NK-92 (cell line): ENCODE data around the gene ETV5.

Experiments
- DNase-seq: peaks from one replicate; lab custom pipeline; 2025; ENCODE audit not compliant: unreplicated experiment; lab: John Stamatoyannopoulos, UW

The ETV5 gene

DNA sequence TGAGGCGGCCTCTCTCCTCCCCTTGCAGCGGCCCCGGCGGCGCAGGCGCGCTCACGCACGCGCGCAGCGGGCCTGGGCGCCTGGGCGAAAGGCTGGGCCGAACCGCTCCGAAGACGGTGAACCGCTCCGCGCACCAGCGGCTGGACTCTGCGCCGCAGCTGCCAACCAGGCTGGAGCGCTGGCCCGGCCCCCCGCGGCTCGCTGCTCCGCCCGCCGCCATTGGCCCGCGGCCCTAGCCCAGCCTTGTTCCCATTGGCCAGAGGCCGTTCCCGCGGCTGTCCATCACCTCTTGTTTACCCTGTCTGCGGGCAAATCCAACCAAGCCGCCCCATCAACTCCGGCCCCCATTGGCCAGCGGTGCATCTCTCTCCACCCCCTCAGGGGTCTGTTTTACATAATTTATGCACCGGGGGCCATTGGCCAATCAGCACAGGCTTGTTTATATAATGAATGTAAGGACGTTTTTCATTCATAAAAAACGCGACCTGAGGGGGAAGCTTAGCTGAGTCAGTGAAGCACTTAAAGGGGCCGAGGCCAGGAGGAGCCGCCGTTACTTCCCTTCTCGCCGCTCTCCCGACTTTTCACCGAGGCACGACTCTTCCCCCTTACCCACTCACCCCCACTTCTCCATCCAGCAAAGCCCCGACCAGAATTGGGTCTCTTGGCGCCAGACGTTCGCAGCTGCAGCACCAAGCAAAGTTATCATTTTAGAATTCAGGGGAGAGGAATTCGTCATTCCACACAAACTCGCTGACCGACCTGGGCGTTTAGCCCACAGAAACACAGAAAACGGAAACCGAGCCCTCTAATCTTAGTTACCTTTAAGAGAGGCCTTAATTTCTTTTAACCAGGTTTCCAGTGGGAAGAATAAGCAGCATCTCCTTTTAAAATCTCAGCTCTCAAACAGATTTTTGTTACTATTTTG, at the start of gene ETV5:
Gene ETV5 (minus strand): TSS at position 149 of the 925 bp plus-strand sequence. CDS start 3,221 bp downstream, outside the sequence.
- peak; percentile 49 for DNase-seq

- no peak for DNase-seq
Observed at GRCh38 chr3:186154641-186155040, 45.8 kb upstream of the ETV5 start.

- no peak for DNase-seq
Observed at GRCh38 chr3:186152889-186153292, 44.0 kb upstream of the ETV5 start.

- no peak for DNase-seq
Observed at GRCh38 chr3:186152361-186152798, 43.5 kb upstream of the ETV5 start.

DNA sequence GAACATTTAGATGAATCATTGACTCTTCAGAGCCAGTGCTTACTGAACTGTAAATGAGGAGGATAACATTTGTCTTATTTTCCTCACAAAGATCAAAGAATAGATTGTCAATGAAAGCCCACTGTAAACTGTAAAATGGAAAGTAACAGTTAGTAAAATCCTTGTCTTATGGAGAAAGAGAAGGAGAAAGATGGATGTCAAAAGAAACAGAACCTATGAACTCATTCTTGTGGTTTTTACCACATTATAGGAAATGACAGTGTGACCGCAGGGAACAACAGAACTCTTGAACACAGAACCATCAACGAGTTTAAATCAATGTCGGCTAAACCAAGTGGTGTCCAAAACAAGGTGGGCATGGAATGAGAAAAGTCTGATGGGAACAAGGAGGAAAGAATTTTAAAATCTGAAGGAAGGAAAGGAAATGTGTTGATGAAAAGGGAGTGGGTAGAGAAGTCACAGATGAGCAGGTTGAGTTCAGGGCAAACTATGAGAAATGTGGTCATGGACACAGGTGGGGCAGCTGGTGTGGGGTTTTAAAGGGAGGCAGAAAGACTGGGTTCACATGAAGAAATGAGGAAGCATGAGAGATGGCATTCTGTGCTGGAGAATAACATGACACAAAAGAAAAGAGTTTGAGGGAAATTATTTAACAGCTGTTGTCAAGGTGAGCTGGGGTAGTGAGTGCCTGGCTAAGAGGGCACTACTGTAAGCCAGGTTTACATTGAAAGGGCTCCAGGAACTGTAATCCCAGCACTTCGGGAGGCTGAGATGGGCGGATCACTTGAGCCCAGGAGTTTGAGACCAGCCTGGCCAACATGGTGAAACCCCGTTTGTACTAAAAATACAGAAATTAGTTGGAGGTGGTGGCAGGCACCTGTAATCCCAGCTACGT, 42.4 kb upstream of the ETV5 start:
- DNase-seq: no peak

GRCh38 chr3:186150041-186150830, 41.3 kb upstream of the ETV5 start:
- no peak for DNase-seq

DNA sequence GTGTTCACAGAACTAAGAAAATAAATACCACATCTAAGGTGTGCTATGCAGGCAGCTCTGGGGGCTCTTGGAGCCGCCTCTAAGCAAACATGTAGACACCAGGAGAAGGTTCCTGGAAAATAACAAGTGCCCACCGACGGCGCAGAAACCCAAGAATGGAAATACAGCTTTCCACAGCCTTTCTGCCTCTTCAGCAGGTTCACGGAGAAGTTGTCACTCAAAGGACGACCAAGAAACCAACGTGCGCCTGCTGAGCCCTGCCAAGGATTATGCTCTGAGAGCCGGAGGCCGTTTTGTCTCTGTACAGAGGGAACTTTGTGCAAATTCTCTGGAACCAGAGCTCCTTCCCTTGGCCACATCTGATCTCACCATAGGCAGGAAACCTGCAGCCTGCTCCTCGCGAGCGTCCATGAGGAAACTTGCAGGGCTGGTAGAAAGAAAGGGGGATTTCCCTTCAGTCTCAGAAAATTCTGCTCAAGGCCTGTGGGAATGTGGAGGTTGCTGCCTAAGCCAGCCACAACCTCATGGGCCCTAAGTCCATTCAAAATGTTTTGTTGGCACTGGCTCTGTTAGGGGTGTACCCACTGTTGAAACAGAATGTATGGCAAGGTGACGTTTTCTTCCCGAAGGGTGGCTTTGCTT, 40.6 kb upstream of the ETV5 start:
- no peak for DNase-seq

DNA sequence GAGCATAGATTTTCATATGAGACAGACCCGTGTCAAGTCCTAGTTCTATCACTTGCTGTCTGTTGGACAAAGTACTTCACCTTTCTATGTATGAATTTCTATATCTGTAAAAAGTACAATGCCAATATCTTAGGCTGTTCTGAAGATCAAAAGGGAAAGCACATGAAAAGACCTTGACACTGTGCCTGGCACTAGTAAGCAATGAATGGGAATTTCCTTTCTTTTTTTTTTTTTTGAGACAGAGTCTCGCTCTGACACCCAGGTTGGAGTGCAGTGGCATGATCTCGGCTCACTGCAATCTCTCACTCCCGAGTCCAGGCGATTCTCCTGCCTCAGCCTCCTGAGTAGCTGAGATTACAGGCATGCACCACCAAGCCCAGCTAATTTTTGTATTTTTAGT, 35.4 kb upstream of the ETV5 start:
- no peak for DNase-seq

DNA sequence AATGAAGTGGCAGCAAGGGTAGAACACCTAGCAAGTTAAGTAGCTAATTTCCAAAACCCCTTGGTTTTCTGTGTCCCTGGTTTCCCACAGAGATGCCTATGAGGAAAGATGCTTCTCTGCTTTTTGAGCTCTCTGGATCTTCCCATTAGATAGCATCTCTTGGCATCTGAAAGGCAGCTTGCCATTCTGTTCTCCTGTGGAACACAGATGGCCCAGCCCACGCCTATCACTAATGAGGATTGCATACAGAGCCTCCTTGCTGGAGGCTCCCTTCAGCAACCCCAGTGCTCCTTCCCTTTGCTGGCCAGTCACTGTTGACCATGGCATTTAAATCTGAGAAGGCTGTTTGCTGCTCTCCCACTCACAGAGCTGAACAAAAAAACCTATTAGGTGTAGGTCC, 34.4 kb upstream of the ETV5 start:
- no peak for DNase-seq

GRCh38 chr3:186142393-186142932, 33.6 kb upstream of the ETV5 start:
- no peak for DNase-seq

DNA sequence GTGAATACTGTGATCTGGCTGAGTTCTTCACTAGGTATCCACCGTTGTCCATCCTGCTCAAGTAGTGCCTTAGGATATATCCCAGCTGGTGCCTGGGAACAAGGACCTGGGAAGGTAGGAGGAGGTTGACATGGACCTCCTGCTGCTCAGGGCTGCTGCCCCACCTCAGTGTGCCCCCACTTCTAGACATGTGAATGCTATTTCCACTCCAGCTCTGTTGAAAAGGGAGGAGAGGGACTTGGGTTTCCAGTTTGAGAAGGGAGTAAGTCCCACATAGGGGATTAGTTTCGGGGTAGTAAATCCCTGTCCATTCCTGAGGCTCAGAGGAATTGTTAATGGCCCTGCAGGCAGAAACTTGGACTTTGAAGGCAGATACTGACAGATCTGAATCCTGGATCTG, 32.9 kb upstream of the ETV5 start:
- no peak for DNase-seq

GRCh38 chr3:186138272-186138981, 29.5 kb upstream of the ETV5 start:
- DNase-seq: no peak

DNA sequence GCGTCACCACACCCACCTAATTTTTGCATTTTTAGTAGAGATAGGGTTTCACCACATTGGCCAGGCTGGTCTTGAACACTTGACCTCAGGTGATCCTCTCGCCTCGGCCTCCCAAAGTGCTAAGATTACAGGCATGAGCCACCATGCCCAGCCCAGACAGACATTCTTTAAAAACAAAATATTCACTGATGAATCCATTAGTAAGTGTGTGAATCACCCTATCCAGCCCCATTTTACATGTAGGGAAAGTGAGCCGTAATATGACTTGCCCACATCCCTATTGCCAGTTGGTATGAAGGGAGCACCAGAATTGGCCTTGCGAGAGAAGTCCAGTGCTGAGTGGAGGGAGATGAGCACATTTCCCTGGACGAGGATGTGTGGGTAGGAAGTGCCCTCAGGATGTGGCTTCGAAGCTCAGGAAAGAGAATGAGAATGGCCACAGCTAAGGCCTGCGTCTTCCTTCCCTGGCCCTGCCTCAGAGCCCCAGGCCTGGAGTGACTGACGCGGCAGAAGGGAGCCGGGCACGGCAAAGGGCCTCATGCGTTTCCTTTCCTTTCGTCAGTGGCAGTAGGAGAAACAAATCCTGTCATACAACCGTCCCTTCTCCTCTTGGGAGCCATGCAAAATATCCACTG, 28.3 kb upstream of the ETV5 start:
- no peak for DNase-seq

- DNase-seq: no peak
Observed at GRCh38 chr3:186133980-186134379, 25.1 kb upstream of the ETV5 start.

- no peak for DNase-seq
Observed at GRCh38 chr3:186132487-186132886, 23.6 kb upstream of the ETV5 start.

DNA sequence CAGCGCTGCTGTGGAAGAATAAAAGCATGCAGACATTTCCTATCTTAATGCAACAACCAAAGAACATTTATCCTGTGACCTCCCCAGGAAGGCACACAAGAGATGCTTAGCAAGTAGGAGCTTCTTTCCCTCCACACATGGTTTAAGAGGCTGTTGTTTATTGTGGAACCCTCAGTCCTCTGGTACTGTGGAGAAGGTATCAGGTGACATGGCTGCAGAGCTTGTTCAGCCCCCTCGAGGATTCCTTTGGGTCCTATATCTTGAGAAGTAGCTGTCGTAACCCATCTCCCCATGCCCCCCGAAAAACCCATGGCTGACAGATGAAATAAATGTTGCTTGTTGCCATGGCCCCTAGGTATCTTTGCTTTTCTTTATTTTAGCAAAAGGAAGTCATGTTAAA, 20.3 kb upstream of the ETV5 start:
- DNase-seq: no peak

- no peak for DNase-seq
Observed at GRCh38 chr3:186128158-186128557, 19.3 kb upstream of the ETV5 start.

DNA sequence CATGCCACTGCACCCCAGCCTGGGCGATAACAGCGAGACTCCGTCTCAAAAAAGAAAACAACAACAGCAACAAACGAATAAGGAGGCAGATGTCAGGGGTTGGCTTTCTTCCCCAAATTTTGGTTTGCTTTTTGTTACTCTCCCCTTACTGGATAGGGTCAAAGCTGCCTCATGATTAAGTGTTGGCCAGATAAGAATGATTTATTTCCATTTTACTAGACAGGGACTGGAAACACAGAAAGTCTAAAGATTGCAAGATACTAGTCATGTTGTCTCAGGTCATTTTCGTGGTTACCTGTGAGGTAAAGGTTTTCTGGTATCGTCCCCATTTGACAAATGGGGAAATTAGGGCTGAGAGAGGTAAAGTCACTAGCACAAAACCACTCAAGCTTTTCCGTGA, 18.6 kb upstream of the ETV5 start:
- no peak for DNase-seq

GRCh38 chr3:186125118-186125517, 16.2 kb upstream of the ETV5 start:
- no peak for DNase-seq
